HG02870 (cell line): Measurements from ENCODE around the gene ITPK1.

Source experiments
- ATAC-seq: cut with Tn5 transposase; IDR thresholded peaks from one replicate; pipeline ENCODE4 v1.9.1; 2021; ENCODE audit warnings: mild to moderate bottlenecking, moderate library complexity; ENCODE audit not compliant: unreplicated experiment

The ITPK1 gene

DNA sequence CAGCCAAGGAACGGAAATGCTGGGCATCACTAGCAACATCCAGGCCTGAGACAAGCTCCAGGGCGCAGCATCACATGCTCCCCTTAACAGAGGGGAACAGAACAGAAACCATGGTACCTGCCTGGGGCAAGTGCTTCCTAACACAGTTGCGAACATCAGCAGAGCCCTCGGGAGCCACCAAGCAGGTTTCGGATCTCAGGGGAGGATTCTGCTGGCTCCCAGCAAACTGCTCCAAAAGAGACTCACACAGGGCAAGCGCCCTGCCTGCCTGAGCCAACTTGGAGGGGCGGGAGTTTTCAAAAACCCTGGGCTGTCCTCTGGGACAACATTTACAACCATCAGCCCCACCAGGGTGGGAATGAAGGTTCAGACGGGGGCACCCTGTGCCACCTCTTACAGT is 173.1 kb downstream of the ITPK1 start:
- ATAC-seq, result no peak

DNA sequence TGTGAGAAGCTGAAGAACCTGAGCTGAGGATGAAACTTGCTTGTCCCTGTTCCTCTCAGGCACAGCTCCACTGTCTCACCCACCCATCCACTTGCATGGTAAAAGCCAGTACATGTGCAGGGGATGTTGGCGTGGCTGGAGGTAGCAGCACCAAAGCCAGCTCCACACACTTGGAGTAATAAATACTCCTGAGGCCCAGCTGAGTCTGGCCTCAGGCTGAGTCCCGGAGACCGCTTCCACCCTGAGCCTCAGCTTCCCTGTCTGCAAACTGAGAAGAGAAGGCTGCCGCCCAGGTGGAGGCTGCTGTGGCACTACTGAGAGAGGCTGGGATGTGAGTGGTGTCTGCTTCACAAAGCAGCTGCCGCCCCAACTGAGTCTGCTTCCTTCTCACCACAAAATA is 173.6 kb downstream of the ITPK1 start:
- ATAC-seq, result no peak

DNA sequence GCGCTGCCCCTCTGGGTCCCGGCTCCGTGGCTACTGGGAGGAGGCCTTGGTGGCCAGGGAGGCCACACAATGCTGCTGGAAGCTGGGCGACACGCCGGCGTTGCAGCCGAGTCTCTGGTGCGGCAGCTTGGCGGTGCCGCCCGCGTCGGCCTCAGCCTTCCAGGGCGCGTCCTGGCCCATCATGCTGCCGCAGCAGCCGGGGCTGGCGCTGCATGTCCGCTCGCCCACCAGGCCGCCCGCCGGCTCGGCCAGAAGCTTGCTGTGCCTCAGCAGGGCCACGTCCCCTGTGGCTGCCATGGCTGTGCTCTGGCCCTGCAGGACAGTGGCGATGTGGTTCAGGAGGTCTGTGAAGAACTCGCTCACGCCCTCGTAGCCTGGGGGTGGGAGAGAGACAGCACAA is 174.2 kb downstream of the ITPK1 start:
- no peak for ATAC-seq

GRCh38 chr14:92940543-92940942 is 175.2 kb downstream of the ITPK1 start:
- ATAC-seq, result no peak

GRCh38 chr14:92939699-92940098 is 176.0 kb downstream of the ITPK1 start:
- ATAC-seq, result no peak

DNA sequence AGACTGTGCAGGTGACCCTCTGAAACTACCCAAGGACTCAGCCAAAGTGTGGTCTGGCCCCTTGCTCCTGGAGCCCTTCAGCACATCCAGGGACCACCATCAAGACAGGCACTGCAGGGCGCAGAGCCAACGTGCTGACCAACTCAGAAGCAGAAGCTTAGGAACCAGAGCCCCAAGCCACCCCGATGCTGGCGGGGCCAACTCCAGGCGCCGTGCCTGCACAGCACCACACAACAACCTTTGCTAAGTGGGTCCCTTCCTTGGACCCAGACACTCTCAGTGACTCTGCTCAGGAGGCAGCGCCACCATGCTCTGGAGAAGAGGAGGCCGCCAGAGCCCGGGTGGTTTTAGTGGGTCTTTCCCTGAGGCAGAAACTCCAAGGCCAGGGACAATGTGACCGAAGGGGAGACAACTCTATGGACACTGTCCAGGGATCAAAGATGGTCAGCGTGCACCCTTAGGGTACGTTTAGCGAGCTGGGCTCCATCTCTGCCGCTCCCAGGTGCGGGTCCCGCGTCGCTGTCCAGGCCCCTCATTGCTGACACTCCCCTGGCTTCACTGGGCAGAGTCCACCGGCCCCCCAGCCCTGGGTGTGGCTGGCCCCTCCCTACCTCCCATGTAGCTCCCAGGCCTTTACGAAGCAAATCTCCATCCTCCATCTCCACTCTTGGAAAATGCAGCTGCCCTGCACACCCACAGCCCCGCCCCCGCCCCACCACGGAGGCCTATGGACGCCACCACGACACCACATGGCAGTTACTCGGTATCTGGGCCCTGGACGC is 176.6 kb downstream of the ITPK1 start:
- ATAC-seq, result no peak

- ATAC-seq, result no peak
These were observed 177.4 kb downstream of the ITPK1 start for GRCh38 chr14:92938235-92938875.

DNA sequence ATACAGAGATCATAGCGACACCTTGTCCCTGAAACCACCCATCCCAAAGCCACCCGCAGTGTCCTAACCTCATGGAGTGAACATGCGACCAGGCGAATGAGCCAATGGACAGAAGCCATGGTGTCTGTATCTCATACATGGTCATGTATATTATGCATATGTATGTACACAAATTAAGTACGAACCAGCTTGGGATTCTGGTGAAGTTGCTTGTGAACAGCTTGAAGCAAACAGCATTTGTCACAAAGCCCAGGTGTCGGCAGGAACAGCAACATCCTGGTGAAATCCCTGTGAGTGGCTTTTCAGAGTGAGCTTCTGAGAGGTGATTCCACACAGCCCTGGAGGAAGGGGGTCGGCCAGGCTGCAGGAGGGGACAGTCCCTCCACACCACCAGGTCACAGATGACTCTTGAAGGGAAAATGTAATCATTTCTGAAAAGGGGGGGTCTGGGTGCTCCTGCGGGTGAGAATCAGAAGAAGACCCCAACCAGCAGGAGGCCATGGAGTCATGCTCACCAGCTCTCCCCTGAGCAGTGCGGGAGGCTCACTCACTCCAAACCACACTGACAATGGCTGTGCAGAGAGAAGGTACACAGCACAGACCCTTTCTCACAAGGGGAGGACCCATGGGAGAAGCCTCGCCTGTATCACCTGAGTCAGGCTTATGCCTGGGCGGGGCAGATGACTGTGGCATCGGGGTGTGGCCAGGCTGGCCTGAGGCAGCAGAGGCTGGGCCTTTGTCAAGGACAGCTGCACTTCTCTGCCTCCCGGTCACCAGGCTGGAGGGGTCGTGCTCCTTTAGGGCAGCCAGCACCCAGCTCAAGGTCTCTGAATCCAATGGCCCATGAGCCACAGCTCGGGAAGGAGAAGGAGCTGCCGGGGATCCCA is 178.4 kb downstream of the ITPK1 start:
- no peak for ATAC-seq

- ATAC-seq, result no peak
These were observed 179.6 kb downstream of the ITPK1 start for GRCh38 chr14:92936085-92936484.

- no peak for ATAC-seq
These were observed 180.3 kb downstream of the ITPK1 start for GRCh38 chr14:92935446-92935845.

DNA sequence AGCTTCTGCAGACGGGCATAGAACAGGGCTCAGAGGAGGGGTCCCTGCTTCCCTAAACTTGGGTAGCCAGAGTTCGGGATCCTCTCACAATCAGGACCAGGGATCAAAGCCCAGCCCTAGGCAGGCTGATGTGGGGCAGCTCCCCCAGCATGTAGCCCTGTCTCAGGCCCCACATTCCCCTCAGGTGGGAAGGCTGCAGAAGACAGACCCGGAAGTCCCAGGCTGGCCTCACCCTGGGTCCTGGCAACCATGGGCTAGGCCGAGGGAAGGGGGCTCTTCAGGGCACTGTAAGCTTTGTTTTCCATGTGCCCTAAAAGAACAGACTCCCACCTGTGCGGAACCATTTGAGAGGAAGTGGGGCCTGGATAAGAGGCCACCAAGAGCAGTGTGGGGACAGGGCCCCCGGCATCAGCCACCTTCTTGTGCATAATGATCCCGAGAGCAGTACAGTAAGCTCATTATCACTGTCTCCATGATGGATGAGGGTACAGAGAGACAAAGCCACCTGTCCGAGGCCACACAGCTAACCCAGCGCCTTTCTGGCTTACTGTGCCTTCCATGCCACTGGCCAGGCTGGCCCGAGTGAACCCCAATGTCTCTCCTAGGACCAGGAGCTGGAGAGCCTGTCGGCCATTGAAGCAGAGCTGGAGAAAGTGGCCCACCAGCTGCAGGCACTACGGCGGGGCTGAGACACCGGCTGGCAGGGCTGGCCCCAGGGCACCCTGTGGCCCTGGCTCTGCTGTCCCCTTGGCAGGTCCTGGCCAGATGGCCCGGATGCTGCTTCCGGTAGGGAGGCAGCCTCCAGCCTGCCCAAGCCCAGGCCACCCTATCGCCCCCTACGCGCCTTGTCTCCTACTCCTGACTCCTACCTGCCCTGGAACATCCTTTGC is 181.3 kb downstream of the ITPK1 start:
- no peak for ATAC-seq

DNA sequence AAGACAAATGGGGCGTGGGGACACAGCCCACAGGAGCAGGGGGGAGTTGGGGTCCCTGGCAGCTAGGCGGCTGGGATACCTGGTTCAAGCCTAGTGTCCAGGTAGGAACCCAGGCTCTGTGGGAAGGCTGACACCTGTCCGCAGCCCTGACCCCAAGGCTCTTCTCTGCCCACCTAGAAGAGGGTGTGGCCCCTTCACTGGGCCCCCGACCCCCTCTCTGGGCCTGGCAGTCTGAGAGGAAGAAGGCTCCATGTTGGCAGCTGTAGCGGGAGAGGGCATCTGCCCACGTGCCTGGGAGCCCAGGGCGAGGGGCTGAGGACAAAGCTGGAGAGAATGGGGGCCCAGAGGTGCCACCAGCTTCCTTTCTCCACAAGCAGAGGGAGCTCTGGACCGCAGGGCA is 182.2 kb downstream of the ITPK1 start:
- ATAC-seq, result no peak

DNA sequence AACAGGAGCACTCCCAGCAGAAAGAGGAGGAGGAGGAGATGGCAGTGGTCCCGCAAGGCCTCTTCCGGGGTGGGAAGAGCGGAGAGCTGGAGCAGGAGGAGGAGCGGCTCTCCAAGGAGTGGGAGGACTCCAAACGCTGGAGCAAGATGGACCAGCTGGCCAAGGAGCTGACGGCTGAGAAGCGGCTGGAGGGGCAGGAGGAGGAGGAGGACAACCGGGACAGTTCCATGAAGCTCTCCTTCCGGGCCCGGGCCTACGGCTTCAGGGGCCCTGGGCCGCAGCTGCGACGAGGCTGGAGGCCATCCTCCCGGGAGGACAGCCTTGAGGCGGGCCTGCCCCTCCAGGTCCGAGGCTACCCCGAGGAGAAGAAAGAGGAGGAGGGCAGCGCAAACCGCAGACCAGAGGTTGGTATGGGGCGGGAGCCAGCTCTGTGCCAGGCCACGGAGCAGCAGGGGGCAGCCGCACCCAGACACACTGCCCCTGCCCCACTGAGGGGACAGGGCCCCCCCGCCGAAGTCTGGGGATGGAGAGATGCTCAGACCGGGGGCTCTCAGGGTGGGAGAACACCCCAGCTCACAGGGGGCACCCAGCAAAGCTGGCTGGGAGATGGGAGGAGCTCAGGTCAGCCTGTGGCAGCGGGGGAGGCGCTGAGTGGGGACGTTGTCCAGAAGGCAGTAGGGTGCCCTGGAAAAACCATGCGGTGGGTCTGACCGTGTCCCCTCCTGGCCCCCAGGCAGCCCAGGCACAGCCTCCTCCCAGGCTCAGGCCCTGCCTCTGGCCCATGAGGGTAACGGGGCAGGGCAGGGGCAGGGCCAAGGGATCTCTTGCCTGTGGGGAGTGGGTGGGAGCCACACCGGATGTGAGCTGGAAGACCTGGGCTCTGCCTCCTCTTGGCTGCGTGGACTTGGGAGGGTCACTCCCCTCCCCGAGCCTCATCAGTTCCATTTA is 183.0 kb downstream of the ITPK1 start:
- ATAC-seq, result no peak

DNA sequence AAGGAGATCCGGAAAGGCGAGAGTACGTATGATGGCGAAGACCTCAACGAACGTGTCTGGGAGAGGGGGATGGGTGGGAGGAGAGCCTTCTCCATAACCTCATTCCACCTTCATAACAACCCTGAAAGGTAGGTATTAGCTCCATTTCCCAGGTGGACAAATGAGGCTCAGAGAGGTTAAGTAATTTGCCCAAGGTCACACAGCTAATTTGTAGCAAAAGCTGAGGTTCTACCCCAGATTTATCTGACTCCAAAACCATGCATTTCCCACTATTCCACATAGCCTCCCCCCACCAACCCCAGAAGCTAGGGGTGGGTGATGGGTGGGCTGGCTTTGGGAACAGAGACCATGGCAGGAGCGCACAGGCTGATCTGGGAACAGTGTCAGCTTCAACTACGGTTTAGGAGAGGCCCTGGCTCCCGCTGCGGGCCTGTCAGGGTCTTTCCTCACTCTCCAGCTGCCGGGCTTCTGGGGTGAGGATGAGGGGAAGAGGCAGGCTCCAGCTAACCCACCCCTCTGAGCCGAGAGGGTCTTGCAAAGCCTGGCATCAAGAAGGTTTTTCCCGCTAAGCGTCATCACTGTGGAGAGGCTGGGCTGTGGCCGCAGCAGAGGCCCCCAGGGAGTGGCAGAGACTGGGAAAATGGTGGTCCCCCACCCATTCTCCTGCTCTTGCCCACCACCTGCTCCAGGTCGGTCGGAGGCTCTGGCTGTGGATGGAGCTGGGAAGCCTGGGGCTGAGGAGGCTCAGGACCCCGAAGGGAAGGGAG is 183.9 kb downstream of the ITPK1 start:
- ATAC-seq, result no peak

DNA sequence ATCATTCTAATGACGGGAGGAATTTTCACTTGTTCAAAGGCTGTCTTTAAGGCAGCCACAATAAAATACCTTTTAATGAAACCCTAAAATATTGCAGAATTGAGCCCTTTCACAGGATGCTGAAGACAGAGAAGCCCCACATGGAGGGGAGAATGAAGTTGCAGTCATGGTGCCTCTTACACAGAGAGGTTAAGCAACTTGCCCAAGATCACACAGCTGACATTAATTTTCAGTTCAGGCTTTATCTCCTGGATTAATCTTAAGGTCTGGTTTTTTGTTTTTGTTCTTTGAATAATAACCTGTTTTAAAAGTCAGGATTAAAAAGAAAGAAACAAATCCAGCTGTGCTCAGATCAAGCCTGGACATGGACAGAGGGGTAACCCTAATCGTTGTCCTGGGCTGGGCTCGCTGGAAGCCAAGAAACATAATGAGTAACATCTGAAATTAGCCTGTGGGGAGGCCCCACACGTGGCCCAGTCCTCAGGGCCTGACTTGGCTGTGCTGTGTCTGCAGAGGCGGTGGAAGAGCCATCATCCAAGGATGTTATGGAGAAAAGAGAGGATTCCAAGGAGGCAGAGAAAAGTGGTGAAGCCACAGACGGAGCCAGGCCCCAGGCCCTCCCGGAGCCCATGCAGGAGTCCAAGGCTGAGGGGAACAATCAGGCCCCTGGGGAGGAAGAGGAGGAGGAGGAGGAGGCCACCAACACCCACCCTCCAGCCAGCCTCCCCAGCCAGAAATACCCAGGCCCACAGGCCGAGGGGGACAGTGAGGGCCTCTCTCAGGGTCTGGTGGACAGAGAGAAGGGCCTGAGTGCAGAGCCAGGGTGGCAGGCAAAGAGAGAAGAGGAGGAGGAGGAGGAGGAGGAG is 184.8 kb downstream of the ITPK1 start:
- ATAC-seq, result no peak

DNA sequence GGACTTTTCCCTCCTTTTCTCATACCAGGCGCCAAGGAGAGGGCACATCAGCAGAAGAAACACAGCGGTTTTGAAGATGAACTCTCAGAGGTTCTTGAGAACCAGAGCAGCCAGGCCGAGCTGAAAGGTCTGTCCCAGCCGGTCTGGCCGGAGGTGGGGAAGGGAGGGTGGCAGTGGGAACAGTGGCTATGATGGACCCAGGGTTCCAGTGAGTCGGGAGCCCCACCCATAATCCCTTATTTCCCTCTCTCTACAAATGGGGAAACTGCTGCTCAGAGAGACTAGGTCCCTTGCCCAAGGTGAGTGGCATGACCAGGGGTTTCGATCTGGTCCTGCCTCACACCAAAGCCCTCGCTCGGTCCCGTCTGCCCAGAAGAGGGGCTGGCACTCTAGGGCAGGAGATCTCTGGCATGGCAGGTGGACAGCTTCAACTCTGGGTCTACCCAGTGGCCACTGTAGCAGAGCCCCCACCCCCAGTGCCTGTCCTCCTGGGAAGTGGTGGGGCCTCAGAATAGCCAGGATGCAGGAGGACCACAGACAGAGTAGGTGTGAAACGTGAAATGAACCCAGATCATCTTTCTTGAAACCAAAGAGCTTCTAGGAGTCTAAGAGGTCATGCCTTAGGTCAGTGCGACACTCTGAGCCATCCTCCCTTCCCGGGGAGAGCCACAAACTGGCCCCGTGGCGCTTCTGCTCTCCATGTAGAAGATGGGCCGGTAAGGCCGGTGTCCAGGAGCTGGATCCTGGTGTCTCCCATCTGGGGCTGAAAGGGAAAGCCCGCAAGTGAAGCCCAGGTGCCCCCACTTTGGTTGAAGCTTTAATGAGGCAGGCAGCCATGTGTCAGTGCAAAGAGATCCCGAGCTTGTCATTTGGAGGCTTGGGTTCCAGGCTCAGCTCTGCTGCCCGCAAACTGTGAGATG is 185.8 kb downstream of the ITPK1 start:
- ATAC-seq, result no peak
